C4-2B (cell line): ENCODE results near the gene TPK1.

Experiments
- CTCF ChIP-seq: fragments of 450-650 bp; conservative IDR thresholded peaks from 2 replicates; pipeline ENCODE4 v1.5.1; 2017; ENCODE audit warnings: mild to moderate bottlenecking
- ZFX ChIP-seq: fragments of 450-650 bp; IDR thresholded peaks from 2 replicates; pipeline ENCODE4 v1.6.1; 2017

GRCh38 chr7:144735505-144736276 is 100.2 kb downstream of the TPK1 start:
- TF ChIP-seq CTCF (no peak), ZFX (no peak)
